ENCODE data around the gene TMEM17.

- TF ChIP-seq, protein P1, sequence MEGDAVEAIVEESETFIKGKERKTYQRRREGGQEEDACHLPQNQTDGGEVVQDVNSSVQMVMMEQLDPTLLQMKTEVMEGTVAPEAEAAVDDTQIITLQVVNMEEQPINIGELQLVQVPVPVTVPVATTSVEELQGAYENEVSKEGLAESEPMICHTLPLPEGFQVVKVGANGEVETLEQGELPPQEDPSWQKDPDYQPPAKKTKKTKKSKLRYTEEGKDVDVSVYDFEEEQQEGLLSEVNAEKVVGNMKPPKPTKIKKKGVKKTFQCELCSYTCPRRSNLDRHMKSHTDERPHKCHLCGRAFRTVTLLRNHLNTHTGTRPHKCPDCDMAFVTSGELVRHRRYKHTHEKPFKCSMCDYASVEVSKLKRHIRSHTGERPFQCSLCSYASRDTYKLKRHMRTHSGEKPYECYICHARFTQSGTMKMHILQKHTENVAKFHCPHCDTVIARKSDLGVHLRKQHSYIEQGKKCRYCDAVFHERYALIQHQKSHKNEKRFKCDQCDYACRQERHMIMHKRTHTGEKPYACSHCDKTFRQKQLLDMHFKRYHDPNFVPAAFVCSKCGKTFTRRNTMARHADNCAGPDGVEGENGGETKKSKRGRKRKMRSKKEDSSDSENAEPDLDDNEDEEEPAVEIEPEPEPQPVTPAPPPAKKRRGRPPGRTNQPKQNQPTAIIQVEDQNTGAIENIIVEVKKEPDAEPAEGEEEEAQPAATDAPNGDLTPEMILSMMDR (conservative IDR thresholded peaks at IDR 0.05; ENCODE audit: low read length): no peak
- TF ChIP-seq EZH2phosphoT487 (IDR thresholded peaks at IDR 0.05; ENCODE audit: borderline replicate concordance, low read depth, low read length): no peak
Observed at GRCh38 chr2:62458671-62459081, 47.3 kb downstream of the TMEM17 start.
